B cell (primary cell): ENCODE results near the gene LIME1.

Experiments used
- CTCF ChIP-seq: fragments of 200-600 bp; IDR thresholded peaks from one replicate; pipeline ENCODE4 v1.8.0; 2022; ENCODE audit warnings: antibody characterized with exemption, mild to moderate bottlenecking
- EZH2 ChIP-seq: IDR thresholded peaks from 2 replicates; pipeline ENCODE4 v1.6.1; 2012; ENCODE audit warnings: borderline replicate concordance, low read depth, mild to moderate bottlenecking, moderate library complexity, low read length; ENCODE audit not compliant: insufficient read depth, poor library complexity, severe bottlenecking

- TF ChIP-seq CTCF (no peak), EZH2 (no peak)
Observed at GRCh38 chr20:63768591-63769515, 32.4 kb downstream of the LIME1 start.
